Small intestine (tissue), 7 donors: ENCODE results near the gene RCOR1. TPM values are rescaled to one million over a fixed set of nuclear protein-coding genes. Genes with fewer than 3 reads are reported as not detected.

Experiments
- DNase-seq, 2 donors: peaks; one replicate each; pipeline versions ENCODE4 v3.0.0 to v3.0.0-alpha.2; 2013
- FAIRE-seq: peaks from 2 replicates; lab custom pipeline; 2012; peaks lifted over from hg19 to GRCh38; lab: Jason Lieb, UNC
- H3K27ac ChIP-seq, 3 donors: one replicate each; pipeline ENCODE4 v1.5.1; 2013; ENCODE audit warnings: low read length in 2 of 3, mild to moderate bottlenecking in 2 of 3, control low read depth in 1 of 3, inconsistent platforms in 1 of 3, low read depth in 1 of 3, moderate library complexity in 1 of 3
- H3K27me3 ChIP-seq, 3 donors: one replicate each; pipeline ENCODE4 v1.6.1; 2013; ENCODE audit warnings: low read length in 3 of 3, inconsistent platforms in 1 of 3; ENCODE audit not compliant: control insufficient read depth in 3 of 3, insufficient read depth in 3 of 3
- H3K36me3 ChIP-seq, 3 donors: one replicate each; pipeline ENCODE4 v1.6.1; 2013; ENCODE audit warnings: low read length in 3 of 3, inconsistent platforms in 1 of 3, low read depth in 1 of 3, mild to moderate bottlenecking in 1 of 3, moderate library complexity in 1 of 3; ENCODE audit not compliant: control insufficient read depth in 3 of 3, insufficient read depth in 2 of 3
- H3K4me1 ChIP-seq, 3 donors: one replicate each; pipeline ENCODE4 v1.6.1; 2013; ENCODE audit warnings: low read length in 2 of 3, inconsistent platforms in 1 of 3, low read depth in 1 of 3, mild to moderate bottlenecking in 1 of 3, moderate library complexity in 1 of 3; ENCODE audit not compliant: control insufficient read depth in 3 of 3, insufficient read depth in 2 of 3
- H3K4me3 ChIP-seq, 3 donors: one replicate each; pipeline ENCODE4 v1.5.1; 2013; ENCODE audit warnings: low read length in 3 of 3, control low read depth in 1 of 3, inconsistent platforms in 1 of 3, low read depth in 1 of 3, mild to moderate bottlenecking in 1 of 3, moderate library complexity in 1 of 3
- H3K9me3 ChIP-seq, 2 donors: one replicate each; pipeline ENCODE4 v1.6.1; 2013; ENCODE audit warnings: low read depth in 1 of 2, low read length in 1 of 2; ENCODE audit not compliant: control insufficient read depth in 2 of 2, insufficient read depth in 1 of 2
- WGBS, 3 donors: extraction: QIAGEN DNeasy Blood & Tissue Kit; methylation state at CpG; one replicate each; pipeline ENCODE4 v1.1.7; 2013; 5-methylcytosine and 5-hydroxymethylcytosine counted together
- polyA plus RNA-seq, 4 donors: library from polyadenylated mRNA; stranded (reverse) in 3 of 4; unstranded in 1 of 4; fragments of 200-250 nt in 3 of 4; fragments of 120-200 nt in 1 of 4; gene quantifications; one replicate each; pipeline versions ENCODE4 v1.2.1 to v1.2.3, GENCODE V29; 2013
- donor health status: healthy with polysubstance abuse.
- donor health status: control.
- donor health status: control.
- donor health status: Bipolar disorder and iron deficiency.
- donor health status: healthy.

Gene RCOR1
- polyA plus RNA-seq, 4 donors: 9.2 to 22.6 (median 12.3) TPM

DNA sequence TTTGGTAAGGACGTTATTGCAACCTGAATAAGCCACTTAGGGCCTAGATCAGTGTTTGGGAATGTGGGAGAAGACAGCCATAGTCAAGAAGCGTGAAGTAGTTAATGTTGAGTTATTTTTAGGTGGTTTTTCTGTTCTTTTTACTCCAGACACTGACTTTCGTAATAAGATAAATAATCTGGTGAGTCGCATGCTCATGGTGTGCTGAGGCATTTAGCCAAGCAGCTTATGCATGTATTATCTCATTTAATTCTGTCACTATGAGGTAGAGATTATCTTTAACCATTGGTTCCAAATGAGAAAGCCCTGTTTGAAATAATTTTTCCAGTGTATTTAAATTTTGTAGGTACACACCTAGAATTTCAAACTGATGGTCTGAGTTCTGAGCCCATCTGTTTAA, 67.3 kb downstream of the RCOR1 start:
- FAIRE-seq: no peak

GRCh38 chr14:102661614-102662013, 69.2 kb downstream of the RCOR1 start:
- peaks cover 3 to 4% (median 4%) of the 10 kb centered on the region in 3 donors for H3K4me1 ChIP-seq
- FAIRE-seq (no peak), DNase-seq (peak in 1 of 2 donors; percentile 18)
- H3K36me3 ChIP-seq: no peaks in the 10 kb centered on the region
- H3K9me3 ChIP-seq: no peaks in the 10 kb centered on the region
- no peaks in the 10 kb centered on the region for H3K27me3 ChIP-seq
- WGBS, 3 donors: 75 to 92% (median 86%) methylated on average over 4 of the region's 4 CpGs
- no peak overlapping the region for H3K4me3 ChIP-seq
- H3K27ac ChIP-seq: no peak overlapping the region

More for the DNA sequence above, 67.3 kb downstream of the RCOR1 start:
- Histone ChIP-seq H3K27ac (no peak overlapping the region), H3K27me3 (no peaks in the 10 kb centered on the region), H3K9me3 (no peaks in the 10 kb centered on the region), H3K4me1 (peaks cover 0 to 4% (median 0%) of the 10 kb centered on the region in 3 donors), H3K4me3 (no peak overlapping the region), H3K36me3 (no peaks in the 10 kb centered on the region)
- no peak for DNase-seq
- WGBS, 3 donors: 77 to 90% (median 89%) methylated on average over 4 of the region's 4 CpGs

- H3K27me3 ChIP-seq: no peaks in the 10 kb centered on the region
- H3K4me3 ChIP-seq: no peak overlapping the region
- FAIRE-seq: no peak
- H3K27ac ChIP-seq: no peak overlapping the region
- DNase-seq: no peak
- no peaks in the 10 kb centered on the region for H3K9me3 ChIP-seq
- WGBS, 3 donors: 77 to 85% (median 82%) methylated on average over 7 of the region's 7 CpGs
- H3K36me3 ChIP-seq: no peaks in the 10 kb centered on the region
- H3K4me1 ChIP-seq: peaks cover 3 to 4% (median 4%) of the 10 kb centered on the region in 3 donors
Observed at GRCh38 chr14:102662636-102663430, 70.4 kb downstream of the RCOR1 start.

DNA sequence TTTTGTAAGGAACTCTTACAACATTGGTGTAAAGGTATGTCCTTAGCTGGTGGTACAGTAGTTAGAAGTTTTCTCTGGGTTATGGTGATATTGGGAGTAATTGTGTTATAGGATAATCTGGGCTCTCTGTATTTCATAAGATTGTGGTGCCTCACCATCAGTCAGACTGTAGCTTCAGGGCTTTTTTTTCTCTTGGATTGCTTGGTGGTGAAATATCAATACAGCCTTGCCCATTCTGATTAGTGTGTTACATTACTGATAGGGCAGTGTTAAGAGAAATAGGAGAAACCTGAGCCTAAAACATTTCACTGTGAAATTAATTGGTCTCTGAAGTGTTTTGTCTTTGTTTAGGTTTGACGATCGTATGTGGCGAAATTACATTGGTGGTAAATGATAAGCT, 71.0 kb downstream of the RCOR1 start:
- H3K9me3 ChIP-seq: no peaks in the 10 kb centered on the region
- DNase-seq: no peak
- H3K27me3 ChIP-seq: no peaks in the 10 kb centered on the region
- no peak overlapping the region for H3K4me3 ChIP-seq
- no peak overlapping the region for H3K27ac ChIP-seq
- no peaks in the 10 kb centered on the region for H3K36me3 ChIP-seq
- WGBS, 3 donors: 78 to 87% (median 79%) methylated on average over 3 of the region's 3 CpGs
- H3K4me1 ChIP-seq: peaks cover 3 to 4% (median 4%) of the 10 kb centered on the region in 3 donors
- no peak for FAIRE-seq

- 50 to 84% (median 67%) methylated on average over 2 of the region's 2 CpGs for WGBS, 3 donors
- no peak overlapping the region for H3K27ac ChIP-seq
- no peaks in the 10 kb centered on the region for H3K36me3 ChIP-seq
- DNase-seq: peak in 1 of 2 donors; percentile 21
- no peaks in the 10 kb centered on the region for H3K9me3 ChIP-seq
- no peak overlapping the region for H3K4me3 ChIP-seq
- no peak for FAIRE-seq
- H3K4me1 ChIP-seq: peaks cover 3 to 4% (median 4%) of the 10 kb centered on the region in 3 donors
- no peaks in the 10 kb centered on the region for H3K27me3 ChIP-seq
Observed at GRCh38 chr14:102665621-102666020, 73.2 kb downstream of the RCOR1 start.

DNA sequence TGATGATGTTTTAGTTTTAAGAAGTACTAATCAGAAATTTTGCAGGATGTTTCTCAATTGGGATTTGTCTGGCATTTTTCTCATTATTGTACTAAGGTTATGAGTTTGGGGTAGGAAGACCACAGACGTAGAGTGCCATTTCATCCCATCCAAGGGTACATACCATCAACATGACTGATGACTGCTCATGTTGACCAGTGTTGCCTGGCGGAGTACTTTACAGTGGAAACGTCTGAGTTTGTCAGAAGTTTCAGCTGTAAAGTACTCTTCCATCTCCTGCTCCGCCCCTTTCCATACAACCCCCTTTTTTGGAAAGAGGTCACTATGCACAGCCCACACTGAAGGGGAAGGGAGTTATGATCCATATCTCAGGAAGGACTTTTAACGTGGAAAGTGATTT, 74.2 kb downstream of the RCOR1 start:
- WGBS, 3 donors: 86 to 95% (median 88%) methylated on average over 5 of the region's 5 CpGs
- H3K4me3 ChIP-seq: no peak overlapping the region
- FAIRE-seq: no peak

DNA sequence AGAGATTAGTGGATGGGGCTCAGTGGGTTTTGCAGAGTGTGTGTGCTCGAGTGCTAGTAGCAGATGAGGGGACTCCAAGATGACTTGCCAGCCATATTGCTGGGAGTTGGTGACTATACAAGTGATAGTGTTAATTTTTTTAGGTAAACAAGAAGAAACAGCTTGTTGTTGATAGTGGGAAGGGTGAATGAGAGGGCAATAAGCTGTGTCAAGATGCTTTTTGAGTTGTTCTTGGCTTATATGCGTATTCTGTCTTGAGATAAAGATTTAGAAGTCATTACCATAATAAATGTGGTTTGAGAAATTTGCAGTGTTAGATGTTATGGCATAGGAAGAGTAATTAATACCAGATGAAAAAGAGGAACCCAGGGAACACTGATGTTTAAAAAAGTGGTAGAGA, 75.3 kb downstream of the RCOR1 start:
- FAIRE-seq: no peak
- Histone ChIP-seq H3K9me3 (no peaks in the 10 kb centered on the region), H3K4me3 (no peak overlapping the region), H3K27me3 (no peaks in the 10 kb centered on the region), H3K27ac (no peak overlapping the region), H3K36me3 (peaks cover 0 to 3% (median 0%) of the 10 kb centered on the region in 3 donors), H3K4me1 (peaks cover 3 to 4% (median 4%) of the 10 kb centered on the region in 3 donors)
- WGBS, 3 donors: 81 to 93% (median 92%) methylated on average over 2 of the region's 2 CpGs
- DNase-seq: no peak

More for the DNA sequence above, 74.2 kb downstream of the RCOR1 start:
- H3K27ac ChIP-seq: no peak overlapping the region
- H3K36me3 ChIP-seq: peaks cover 0 to 3% (median 0%) of the 10 kb centered on the region in 3 donors
- DNase-seq: no peak
- no peaks in the 10 kb centered on the region for H3K9me3 ChIP-seq
- no peaks in the 10 kb centered on the region for H3K27me3 ChIP-seq
- H3K4me1 ChIP-seq: peaks cover 3 to 4% (median 4%) of the 10 kb centered on the region in 3 donors

GRCh38 chr14:102668291-102668873, 75.9 kb downstream of the RCOR1 start:
- FAIRE-seq (no peak), DNase-seq (no peak)
- H3K4me1 ChIP-seq: peaks cover 3 to 4% (median 4%) of the 10 kb centered on the region in 3 donors
- H3K9me3 ChIP-seq: no peaks in the 10 kb centered on the region
- peaks cover 0 to 3% (median 0%) of the 10 kb centered on the region in 3 donors for H3K36me3 ChIP-seq
- no peak overlapping the region for H3K27ac ChIP-seq
- no peak overlapping the region for H3K4me3 ChIP-seq
- WGBS, 3 donors: 88 to 91% (median 89%) methylated on average over 9 of the region's 9 CpGs
- H3K27me3 ChIP-seq: no peaks in the 10 kb centered on the region
